ENCODE measurements around the gene IQGAP1.
"Not testable (repeated sequence)": the region's sequence is repeated elsewhere in the genome, so short reads cannot be mapped to it uniquely, and the experiment has no call there.

The IQGAP1 gene

GRCh38 chr15:90387534-90388461 is at the start of gene IQGAP1:
Gene IQGAP1, plus strand, starts transcription at chr15:90388242. Its CDS starts 100 bp downstream, at chr15:90388342.
- DNase-seq = peak; percentile 82

GRCh38 chr15:90338532-90338931 is 49.5 kb upstream of the IQGAP1 start:
- DNase-seq = no peak

DNA sequence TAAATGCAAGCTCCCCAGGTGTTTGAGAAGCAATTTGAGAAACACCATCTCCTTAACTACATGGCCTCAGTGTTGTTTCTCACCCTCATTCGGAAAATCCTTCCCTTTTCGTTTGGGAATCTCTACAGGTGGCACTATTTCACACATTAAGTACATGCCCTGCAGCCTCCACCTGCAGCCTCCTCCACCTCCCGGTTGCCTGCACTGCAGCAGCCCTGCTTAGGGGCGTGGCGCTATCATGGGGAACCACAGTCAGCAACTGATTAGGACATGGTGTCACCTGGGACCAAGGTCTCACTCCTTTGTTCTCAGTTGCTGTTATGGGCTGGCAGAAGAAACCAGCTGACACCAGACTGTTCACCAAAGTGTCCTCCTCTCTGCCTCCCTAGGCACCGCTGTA is 47.7 kb upstream of the IQGAP1 start:
- DNase-seq = no peak

- DNase-seq = no peak
These were observed 44.7 kb upstream of the IQGAP1 start for GRCh38 chr15:90343302-90343790.

DNA sequence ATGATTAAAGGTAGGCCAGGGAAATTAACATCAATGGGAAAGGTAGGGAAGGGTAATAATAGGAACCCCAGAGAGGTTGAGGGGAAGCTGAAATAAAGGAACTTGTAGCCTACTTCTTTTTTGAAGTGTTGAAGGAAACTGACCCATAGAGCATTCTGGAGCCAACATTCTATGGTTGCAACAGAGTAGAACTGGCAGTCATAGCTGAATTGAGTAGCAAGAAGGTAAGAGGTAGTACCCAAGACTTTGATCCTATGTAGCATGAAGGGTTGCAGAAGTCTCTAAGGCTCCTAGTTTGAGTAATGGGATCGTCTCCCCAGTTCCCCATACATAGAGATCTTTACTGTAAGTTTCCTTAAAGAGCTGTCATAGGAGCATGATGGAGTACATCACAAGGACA is 43.4 kb upstream of the IQGAP1 start:
- DNase-seq = no peak

DNA sequence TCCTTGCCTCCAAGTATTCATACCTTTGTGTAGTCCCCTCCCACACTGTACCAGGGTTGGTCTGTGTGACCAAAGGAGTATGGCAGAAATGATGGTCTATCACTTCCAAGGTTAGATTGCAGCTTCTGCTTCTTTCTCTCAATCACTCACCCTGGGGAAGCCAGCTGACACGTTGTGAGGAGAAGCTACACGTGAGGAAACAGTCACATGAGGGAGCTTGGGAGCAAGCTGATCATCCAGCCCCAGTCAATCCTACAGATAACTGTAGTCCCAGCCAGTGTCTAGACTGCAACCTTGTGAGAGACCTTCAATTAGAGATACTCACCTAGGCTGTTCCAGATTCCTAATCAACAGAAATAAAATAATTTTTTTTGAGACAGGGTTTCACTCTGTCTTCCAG is 42.2 kb upstream of the IQGAP1 start:
- DNase-seq = no peak

DNA sequence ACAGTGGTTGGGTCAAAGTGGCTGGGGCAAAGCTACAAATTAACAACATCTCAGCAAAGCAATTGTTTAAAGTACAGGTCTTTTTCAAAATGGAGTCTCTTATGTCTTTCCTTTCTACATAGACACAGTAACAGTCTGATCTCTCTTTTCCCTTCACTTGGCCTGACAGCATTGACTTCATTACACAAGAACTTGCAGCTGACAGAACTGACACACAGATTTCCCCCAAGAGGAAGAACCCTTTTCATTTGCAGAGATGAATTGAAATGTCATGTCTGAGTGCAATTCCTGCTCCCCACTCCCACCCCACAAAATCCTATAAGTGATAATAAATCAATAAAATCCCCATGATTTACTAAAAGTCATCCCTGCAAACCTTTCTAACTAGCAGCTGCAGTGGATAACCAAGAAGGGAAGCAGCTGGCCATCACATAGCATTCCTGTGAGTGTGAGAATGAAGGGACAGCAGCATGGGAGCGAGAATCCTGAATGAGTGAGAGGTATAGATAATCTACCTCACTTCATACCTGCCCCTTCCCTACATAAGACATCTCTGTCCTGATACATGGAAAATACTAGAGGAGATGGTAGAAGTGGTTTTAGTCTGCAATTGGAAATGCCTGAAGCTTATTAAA is 40.5 kb upstream of the IQGAP1 start:
- not testable (repeated sequence) for DNase-seq

DNA sequence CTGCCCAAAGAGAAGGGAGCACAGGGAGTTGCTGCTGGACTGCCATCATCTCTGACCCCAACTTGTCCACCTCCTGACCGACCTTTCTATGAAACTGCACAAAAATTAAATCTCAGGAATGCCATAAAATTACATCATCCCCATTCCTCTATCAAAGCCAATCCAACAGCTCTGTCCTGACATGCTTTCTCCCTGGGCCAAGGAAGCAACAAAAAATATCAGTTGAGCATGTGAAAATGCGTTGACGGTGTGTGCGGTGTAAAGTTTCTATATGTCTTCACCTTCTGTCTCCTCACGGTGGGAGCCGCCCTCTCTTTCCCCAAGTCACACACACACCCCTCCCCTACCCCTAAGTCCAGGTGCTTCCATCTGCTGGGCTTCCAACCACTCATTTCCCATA is 39.6 kb upstream of the IQGAP1 start:
- no peak for DNase-seq

DNA sequence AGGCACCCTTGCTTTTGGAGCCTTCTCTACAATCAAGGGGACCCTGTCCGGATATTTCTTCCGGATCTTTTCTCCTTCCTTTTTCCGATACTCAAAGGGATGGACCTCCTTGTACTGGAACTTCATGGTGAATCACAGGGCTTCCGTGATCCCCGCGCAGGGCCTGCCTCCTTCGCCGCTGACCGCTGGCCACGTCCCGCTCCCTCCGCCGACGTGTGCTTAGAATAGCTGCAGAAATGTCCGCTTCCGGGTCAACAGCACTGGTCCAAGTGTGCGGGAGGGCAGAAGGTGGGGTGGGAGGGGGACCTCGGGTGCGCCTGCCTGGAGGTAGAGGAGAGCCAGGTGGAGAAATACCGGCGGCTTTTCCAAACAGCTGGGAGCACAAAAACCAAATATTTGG is 39.0 kb upstream of the IQGAP1 start:
- DNase-seq = no peak

DNA sequence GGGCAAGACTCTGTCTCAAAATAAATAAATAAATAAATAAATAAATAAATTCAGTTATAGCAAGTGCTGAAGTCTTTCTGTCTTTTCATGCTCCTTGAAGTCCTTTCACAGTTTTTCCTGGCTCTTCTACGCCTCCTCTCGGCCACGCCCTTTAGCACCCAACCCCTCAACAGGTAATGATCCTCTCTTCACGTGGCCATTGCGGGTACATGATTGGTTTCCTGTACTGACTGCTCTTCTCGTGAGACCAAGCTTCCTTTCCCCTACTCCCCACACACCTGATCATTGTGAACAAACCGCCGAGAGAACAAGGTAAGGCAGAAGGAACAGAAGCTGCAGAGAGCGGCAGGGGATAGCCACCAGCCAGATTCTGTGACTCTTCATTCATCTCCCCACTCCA is 38.2 kb upstream of the IQGAP1 start:
- DNase-seq = no peak

DNA sequence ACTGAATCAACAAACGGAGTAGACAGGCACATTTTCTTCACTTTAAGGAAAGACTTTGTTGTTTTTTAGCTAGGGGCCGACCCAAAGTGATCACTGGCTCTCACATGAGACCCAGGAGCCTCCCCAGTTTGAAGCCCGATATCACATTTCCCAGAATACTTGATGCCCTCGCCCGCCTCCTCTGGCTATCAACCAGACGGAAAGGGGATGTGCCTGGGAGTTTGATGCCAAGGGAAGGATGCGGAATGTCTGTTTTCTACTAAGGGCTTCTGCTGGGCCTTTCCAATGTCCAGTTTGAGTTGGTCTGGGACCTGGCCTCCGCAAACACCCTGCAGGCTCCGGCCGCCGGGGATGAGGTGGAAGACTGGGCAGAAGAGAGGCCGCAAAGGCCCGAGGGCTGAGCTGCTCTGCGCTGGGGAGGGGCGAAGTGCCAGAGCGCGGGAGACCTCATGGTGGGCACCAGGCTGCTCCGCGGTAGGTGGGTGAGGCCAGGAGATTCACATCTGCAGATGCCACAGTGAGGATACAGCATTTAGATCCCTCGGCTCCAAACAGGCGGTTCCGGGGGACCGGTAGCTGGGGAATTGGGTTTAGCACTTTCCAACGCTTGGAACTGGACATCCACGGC is 36.4 kb upstream of the IQGAP1 start:
- DNase-seq = peak; percentile 17

- peak; percentile 93 for DNase-seq
These were observed 35.7 kb upstream of the IQGAP1 start, which contains the start of gene ZNF774 for GRCh38 chr15:90352107-90352893. Gene ZNF774, plus strand, starts transcription at chr15:90352284. Its CDS starts 2,377 bp downstream, at chr15:90354661.

DNA sequence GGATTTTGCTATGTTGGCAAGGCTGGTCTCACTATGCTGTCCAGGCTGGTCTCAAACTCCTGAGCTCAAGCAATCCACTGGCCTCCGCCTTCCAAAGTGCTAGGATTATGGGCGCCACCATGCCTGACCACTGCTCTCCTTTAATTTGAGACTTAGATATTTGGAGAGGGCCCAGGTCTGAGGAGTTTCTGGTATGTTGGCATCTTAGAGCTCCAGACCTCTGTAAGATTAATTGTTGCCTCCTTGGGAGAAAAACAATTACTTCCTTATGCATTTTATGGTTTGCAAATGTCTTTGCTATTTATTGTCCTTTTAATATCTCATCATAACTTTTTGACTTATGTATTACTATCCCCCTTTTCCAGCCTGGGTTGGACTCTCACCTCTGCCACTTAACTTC is 33.1 kb upstream of the IQGAP1 start:
- DNase-seq = no peak

- no peak for DNase-seq
These were observed 29.7 kb upstream of the IQGAP1 start for GRCh38 chr15:90358124-90359033.

DNA sequence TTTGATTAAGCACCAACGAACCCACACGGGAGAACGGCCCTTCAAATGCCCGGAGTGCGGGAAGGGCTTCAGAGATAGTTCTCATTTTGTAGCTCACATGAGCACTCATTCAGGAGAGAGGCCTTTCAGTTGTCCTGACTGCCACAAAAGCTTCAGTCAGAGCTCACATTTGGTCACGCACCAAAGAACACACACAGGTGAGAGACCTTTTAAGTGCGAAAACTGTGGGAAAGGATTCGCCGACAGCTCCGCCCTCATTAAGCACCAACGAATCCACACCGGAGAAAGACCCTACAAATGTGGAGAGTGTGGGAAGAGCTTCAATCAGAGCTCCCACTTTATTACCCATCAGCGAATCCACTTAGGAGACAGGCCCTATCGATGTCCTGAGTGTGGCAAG is 27.3 kb upstream of the IQGAP1 start:
- DNase-seq = no peak

DNA sequence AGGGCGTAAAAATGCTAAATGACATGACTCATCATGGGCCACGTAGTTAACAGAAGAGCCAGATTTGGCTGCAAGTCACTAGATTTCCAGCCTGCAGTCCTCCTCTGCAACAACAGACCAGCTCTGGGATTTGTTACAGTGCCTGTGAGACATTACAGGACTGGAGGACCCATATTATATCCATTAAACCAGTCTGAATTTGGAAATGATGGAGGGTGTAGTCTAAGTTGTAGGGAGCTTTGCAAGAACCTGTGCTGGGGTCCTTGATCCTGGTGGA is 25.2 kb upstream of the IQGAP1 start:
- DNase-seq = no peak

- DNase-seq = no peak
These were observed 23.8 kb upstream of the IQGAP1 start for GRCh38 chr15:90364251-90364650.

- DNase-seq = no peak
These were observed 22.5 kb upstream of the IQGAP1 start for GRCh38 chr15:90365414-90366055.

DNA sequence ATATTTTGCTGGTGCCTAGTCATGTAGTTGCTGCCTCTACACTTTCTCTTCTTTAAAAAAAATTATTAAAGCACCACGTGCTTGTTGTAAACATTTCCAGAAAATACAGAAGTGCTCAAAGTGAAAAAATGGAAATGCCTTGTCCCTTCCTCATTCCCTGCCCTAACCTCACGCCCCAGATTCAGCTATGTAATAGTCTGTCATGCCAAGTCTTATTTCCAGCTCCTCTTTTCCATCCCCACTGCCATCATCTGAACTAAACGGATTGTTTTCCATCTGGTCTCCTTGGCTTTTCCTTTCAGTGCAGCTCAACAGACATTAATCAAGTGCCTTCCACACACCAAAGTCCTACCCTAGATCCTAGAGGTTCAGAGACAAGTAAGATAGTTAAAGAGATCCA is 20.5 kb upstream of the IQGAP1 start:
- DNase-seq = no peak

DNA sequence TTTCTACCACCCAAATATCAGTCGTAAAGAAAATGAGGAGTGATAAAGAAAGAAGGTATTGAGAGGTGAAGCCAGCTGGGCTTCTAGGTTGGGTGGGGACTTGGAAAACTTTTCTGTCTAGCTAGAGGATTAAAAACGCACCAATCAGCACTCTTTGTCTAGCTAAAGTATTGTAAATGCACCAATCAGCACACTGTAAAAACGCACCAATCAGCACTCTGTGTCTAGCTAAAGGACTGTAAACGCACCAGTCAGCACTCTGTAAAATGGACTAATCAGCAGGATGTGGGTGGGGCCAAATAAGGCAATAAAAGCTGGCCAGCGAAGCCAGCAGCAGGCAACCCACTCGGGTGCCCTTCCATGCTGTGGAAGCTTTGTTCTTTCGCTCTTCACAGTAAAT is 13.0 kb upstream of the IQGAP1 start:
- DNase-seq = no peak

DNA sequence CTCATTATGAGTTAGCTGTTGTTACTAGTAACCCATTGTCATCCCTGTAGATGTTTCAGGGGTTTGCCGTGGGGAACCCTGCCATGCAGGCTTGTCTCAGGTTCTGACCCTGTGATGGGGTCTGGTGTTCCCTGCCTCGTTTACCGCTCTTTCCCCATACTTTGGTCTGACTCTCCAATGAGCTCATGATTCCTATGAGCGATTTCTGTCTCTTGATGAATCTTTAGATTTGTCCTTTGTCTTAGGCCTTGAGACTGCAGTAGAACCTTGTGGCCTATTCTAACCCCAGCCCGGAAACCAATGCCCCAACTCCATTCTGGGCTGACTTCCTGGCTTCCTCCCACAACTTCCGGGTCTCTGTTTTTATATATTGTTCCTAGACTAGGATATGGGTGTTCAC is 11.3 kb upstream of the IQGAP1 start:
- DNase-seq = no peak
